Activated T-cell treated with anti-CD3 and anti-CD28 coated beads, Interleukin-2, amount 50 U/mL, for 48 hours (primary cell): ENCODE measurements around the gene CIC.

ENCODE experiments used
- DNase-seq, 2 experiments: peaks; one replicate each; pipeline ENCODE4 v3.0.0-alpha.2; 2020

Gene CIC

GRCh38 chr19:42244347-42245220 is 24.5 kb upstream of the CIC start:
- DNase-seq, result peak; percentile 95 to 96

GRCh38 chr19:42245231-42245630 is 23.8 kb upstream of the CIC start:
- no peak for DNase-seq

- peak in 1 of 2 experiments; percentile 32 for DNase-seq
Observed at GRCh38 chr19:42246143-42246921, 22.7 kb upstream of the CIC start.

- DNase-seq, result no peak
Observed at GRCh38 chr19:42246922-42247639, 22.0 kb upstream of the CIC start.

GRCh38 chr19:42247640-42248199 is 21.3 kb upstream of the CIC start:
- DNase-seq, result no peak

GRCh38 chr19:42248270-42249148 is 20.5 kb upstream of the CIC start:
- DNase-seq, result no peak

DNA sequence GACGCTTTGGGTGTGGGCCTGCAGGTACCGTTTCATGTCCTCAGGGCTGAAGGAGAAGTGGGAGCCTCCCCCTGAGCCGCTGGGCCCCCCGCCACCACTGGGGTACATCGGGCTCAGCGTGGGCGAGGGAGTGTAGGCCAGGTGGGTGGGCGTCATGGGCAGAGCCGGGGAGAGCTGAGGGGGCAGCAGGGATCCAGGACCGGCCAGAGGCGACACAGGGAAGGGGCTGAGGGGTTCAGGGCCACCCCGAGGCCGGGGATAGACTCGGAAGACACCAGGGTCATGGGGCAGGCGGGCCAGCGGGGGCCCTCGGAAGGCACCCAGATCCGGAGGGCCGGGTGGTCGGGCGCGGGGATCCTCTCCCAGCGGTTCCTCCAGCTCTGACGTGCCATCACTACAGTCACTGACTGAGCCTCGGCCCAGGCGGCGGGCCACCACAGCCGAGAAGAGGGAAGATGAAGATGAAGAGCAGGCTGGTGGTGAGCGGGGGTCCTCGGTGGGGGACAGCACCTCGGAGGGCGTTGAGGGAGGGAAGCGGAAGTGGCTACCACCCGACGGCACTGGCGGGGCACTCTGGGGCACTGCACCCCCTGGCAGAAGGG is 19.8 kb upstream of the CIC start:
- DNase-seq, result no peak

DNA sequence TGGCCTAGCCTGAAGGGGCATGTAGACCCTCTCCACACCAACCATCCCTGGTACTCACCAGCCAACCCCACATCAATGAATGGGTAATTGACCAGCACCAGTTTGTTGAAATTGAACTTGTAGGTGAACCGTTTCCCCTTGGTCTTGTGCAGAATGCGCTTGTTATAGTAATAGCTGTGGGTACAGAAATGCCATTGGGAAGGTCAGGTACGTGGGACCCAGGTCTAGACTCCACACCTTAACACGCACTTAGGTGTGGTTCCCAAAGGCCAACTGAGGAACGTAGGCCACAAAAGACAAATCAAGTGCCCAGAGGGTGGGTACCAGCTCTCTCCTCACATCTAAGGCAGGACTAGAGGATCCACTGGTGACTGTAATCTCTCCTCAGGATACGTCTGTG is 19.3 kb upstream of the CIC start:
- DNase-seq, result no peak

DNA sequence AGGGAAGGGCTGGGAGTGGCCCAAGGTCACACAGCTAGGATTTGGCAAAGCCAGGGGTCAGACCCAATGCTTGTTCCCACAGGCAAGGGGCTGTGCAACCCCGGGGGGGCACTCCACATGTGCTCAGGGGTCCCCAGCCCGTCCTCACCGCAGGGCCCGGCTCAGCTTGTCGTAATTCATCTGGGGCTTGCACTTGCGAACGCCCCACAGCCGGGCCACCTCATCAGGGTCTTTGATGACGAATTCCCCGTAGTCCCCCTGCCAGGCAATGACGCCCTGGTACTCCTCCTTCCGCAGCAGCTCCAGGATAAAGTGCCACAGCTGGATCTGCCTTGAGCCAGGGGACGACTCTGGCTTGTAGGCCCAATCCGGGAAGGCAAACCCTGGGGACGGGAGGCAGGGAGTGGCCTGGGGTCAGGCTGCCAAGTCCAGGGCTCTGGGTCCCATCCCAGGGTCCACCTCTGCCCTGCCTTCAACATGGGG is 18.8 kb upstream of the CIC start:
- DNase-seq, result no peak

- DNase-seq, result peak in 1 of 2 experiments; percentile 48
Observed at GRCh38 chr19:42250666-42251531, 18.2 kb upstream of the CIC start.

- DNase-seq, result no peak
Observed at GRCh38 chr19:42251572-42252358, 17.3 kb upstream of the CIC start.

- peak in 1 of 2 experiments; percentile 54 for DNase-seq
Observed at GRCh38 chr19:42252365-42253244, 16.4 kb upstream of the CIC start.

DNA sequence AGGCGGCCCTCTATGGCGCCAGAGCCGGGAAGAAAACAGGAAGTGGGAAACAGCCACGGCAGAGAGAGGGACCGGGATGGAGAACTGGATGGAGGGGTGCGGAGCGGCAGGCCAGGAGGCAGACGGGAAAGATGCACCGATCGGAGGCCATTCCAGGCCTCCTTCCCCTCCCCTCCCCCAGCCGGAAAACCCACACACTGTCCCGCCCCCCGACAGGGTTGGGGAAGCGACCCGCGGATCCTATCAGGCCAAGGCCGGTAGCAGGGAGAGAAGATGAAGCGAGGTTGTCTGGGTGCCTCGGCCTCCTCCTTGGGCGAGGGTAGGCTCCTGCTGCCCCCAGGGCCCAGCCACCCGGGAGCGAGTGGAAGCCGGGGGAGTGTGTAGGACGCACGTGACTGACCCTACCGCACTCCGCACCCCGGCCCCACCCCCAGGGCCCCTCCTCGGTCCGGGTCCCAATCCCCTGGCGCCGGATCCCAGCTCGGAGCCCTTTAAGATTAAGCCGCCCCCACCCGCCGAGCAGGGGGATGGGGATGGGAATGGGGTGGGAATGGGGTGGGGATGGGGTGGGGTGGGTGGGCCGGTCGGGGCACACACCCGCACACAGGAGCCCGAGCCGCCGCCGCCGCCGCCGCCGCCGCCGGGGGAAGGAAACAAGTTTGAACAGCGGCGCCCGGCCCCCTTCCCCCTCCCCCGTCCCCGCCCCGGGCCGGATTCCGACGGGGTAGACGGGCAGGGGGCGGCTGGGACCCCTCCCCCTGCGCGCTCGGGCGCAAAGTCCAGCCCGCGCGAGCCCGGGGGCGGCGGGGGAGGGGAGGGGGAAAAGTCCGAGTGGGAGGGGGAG is 15.6 kb upstream of the CIC start:
- DNase-seq, result peak; percentile 76 to 79

DNA sequence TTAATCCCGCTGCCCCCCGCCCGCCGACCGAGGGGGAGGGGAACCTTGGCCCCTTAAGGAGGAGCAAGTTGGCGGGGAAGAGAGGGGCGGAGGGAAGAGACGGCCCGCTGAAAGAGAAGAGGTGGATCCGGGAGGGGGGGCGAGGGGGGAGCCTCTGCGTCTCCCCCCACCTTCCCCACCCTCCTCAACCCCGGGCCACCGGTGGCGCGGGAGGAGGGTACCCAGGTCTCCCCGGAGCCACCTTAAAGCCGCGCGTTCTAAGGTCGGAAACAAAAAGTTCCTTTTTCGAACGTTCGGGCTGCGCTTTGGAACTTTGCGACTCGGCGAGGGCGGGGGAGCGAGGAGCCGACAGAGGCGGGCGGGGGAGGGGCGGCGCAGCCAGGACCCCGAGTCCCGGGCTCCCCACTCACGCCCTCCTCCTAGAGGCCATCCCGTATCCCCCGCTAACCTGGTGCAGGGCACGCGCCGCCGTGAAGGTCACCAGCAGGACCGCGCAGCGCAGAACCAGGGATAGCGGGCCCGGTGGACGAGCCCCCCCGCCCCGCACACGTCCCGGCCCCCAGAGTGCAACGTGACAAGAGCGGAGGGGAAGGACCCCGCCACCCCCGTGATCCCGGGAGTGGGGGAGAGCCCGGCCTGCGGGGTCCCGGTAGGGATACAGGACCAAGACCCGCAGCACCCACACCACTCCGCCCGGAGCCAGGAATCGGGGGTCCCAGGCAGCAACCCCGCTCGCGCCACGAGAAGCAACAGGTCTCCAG is 14.8 kb upstream of the CIC start:
- DNase-seq, result peak; percentile 82 to 84

DNA sequence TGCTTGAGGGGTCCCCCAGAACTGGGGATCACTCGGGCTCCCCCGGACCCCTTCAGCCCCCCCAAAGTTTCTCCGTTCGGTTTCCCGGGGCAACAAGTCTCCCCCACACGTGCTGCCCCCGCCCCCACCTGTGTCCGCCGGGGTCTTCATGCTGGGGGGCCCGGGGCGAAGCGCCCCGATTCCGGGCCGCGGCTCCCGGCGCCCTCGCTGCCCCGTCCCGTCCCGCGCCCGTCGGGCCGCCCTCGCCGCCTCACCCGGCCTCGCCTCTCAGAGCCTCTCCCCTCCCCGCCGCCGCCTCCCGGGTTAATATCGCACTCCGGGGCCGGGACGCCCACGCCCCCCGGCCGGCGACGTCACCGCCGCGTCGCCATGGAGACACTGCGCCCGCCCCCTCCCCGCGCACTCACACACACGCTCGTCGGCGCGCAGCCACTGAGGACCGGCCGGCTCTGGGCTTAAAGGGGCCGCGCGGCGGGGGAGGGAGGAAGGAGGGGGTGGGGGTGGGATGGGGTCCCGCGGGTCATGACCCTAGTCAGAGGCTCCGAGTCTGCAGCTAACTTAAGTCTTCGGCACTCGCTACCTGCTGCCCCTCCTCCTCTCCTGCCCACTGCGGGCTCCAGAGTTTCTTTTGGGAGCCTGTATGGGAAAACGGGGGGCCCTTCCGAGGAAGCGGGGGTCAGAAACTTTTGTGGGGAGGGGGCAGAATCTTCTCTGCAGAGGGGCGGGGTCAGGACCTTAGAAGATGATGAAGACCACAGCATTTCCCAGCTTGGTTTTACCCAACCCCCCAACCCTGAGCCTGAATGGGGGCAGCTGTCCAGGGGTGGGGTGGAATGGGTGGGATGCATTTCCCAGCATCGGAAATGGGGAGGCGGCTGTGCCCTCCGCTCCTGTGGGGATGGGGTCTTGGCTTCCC is 13.9 kb upstream of the CIC start, which contains the start of gene ERF:
Gene ERF (minus strand): TSS at position 279 of the 916 bp plus-strand sequence. CDS start 129 bp downstream, at position 150.
- DNase-seq, result peak; percentile 94 to 97
